Epithelial cell of esophagus (primary cell): Measurements from ENCODE around the gene AZU1.
"Not testable (repeated sequence)": the region's sequence is repeated elsewhere in the genome, so short reads cannot be mapped to it uniquely, and the experiment has no call there.

Experiments
- DNase-seq: peaks from one replicate; pipeline ENCODE4 v3.0.0; 2010; ENCODE audit warnings: low read depth
- H3K4me3 ChIP-seq: 2 replicates; pipeline ENCODE4 v1.5.1; 2011; ENCODE audit warnings: mild to moderate bottlenecking, low read length, control low read depth
- CTCF ChIP-seq: IDR thresholded peaks from 2 replicates; pipeline ENCODE4 v1.5.1; 2011; ENCODE audit warnings: low read depth, mild to moderate bottlenecking, low read length, control low read depth, inconsistent platforms; ENCODE audit not compliant: insufficient read depth; ENCODE audit errors: missing control alignments

The AZU1 gene

GRCh38 chr19:875265-875879, 47.7 kb downstream of the AZU1 start:
- no peak for DNase-seq

GRCh38 chr19:876089-876488, 48.5 kb downstream of the AZU1 start:
- H3K4me3 ChIP-seq, result no peak overlapping the region
- DNase-seq, result no peak
- no peak for TF ChIP-seq CTCF

More at GRCh38 chr19:875265-875879, 47.7 kb downstream of the AZU1 start:
- TF ChIP-seq CTCF, result no peak
- H3K4me3 ChIP-seq, result no peak overlapping the region

GRCh38 chr19:876780-877314, 49.2 kb downstream of the AZU1 start:
- no peak for TF ChIP-seq CTCF
- DNase-seq, result no peak
- no peak overlapping the region for H3K4me3 ChIP-seq

GRCh38 chr19:877992-878660, 50.5 kb downstream of the AZU1 start:
- DNase-seq, H3K4me3 ChIP-seq: not testable (repeated sequence)

GRCh38 chr19:878751-879561, 51.3 kb downstream of the AZU1 start:
- not testable (repeated sequence) for DNase-seq, H3K4me3 ChIP-seq

GRCh38 chr19:879711-880438, 52.2 kb downstream of the AZU1 start:
- H3K4me3 ChIP-seq, result no peak overlapping the region
- TF ChIP-seq CTCF, result no peak
- no peak for DNase-seq
